Measurements from ENCODE around the gene ATP6V1B1.
"Not testable (repeated sequence)": the region's sequence is repeated elsewhere in the genome, so short reads cannot be mapped to it uniquely, and the experiment has no call there.

ATP6V1B1 gene

DNA sequence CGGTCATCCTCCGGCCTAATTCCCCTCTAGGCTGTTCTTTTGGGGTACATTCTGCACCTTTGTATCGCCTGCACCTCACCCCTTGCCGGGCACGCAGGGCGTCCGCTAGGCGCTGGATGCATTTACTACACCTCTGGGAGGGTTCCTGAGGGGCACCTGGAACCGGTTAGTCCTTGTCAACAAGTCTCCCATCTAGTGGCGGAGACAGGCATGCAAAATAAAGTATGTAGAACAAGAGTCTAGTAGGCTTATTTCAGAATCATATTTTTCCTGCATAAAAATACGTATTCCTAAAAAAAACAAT, 59.7 kb downstream of the ATP6V1B1 start:
- no peaks in the 10 kb centered on the region for H3K9me3 ChIP-seq (ENCODE audit: low read depth, low read length)
- peak overlapping the region; percentile 95 for H3K4me3 ChIP-seq
- H3K36me3 ChIP-seq (ENCODE audit: insufficient read depth, low read length), result peaks cover 5% of the 10 kb centered on the region; the same call in 1 of the 2 replicates
- DNase-seq (ENCODE audit: low read depth, low spot score), result peak; percentile 10
- TF ChIP-seq EZH2 (IDR thresholded peaks at IDR 0.05) (no peak), FOXP2 (optimal IDR thresholded peaks at IDR 0.05; ENCODE audit: control extremely low read depth, extremely low read length, insufficient read depth) (no peak), POLR2AphosphoS5 (IDR thresholded peaks at IDR 0.05; ENCODE audit: borderline replicate concordance, low read depth, low read length) (no peak)
- no peak overlapping the region for H3K27ac ChIP-seq
- H3K9ac ChIP-seq (ENCODE audit: insufficient read length), result peak overlapping the region; percentile 72

- H3K36me3 ChIP-seq (ENCODE audit: insufficient read depth, low read length); H3K9ac ChIP-seq (ENCODE audit: insufficient read length); H3K4me3 ChIP-seq; H3K9me3 ChIP-seq (ENCODE audit: low read depth, low read length); DNase-seq (ENCODE audit: low read depth, low spot score); H3K27ac ChIP-seq: not testable (repeated sequence)
These were observed 63.2 kb downstream of the ATP6V1B1 start for GRCh38 chr2:70998885-70999284.

DNA sequence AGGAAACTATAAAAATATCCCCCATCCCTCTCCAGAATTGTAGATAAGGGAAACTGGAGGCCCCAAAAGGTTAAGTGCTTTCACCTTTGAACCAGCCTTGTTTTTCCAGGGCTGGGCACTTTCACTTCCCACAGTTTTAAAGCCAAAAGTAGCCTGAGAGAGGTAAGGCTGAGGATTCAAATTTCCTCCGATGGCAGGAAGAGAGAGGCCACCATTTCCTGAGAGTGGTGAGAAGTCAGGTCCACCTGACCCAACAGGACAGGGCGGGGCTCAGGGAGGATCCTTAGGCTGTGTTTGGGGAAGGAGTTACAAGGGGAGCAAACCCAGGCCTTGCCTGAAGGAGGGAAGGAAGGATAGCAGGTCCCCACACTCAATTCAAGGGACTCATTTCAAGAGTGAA, 63.7 kb downstream of the ATP6V1B1 start:
- no peak for DNase-seq (ENCODE audit: low read depth, low spot score)
- Histone ChIP-seq H3K9me3 (ENCODE audit: low read depth, low read length) (no peaks in the 10 kb centered on the region), H3K4me3 (no peak overlapping the region), H3K27ac (no peak overlapping the region), H3K36me3 (ENCODE audit: insufficient read depth, low read length) (no peaks in the 10 kb centered on the region), H3K9ac (ENCODE audit: insufficient read length) (no peak overlapping the region)
- TF ChIP-seq EZH2 (IDR thresholded peaks at IDR 0.05), result no peak
- no peak for TF ChIP-seq POLR2AphosphoS5 (IDR thresholded peaks at IDR 0.05; ENCODE audit: borderline replicate concordance, low read depth, low read length)
- TF ChIP-seq FOXP2 (optimal IDR thresholded peaks at IDR 0.05; ENCODE audit: control extremely low read depth, extremely low read length, insufficient read depth), result no peak

DNA sequence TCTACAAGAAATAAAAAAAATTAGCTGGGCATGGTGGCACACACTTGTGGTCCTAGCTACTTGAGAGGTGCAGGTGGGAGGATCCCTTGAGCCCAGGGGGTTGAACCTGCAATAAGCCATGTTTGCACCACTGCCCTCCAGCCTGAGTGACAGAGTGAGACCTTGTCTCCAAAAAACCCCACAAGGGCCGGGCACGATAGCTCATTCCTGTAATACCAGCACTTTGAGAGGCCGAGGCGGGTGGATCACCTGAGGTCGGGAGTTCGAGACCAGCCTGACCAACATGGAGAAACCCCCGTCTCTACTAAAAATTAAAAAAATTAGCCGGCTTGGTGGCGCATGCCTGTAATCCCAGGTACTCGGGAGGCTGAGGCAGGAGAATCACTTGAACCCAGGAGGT, 64.2 kb downstream of the ATP6V1B1 start:
- not testable (repeated sequence) for H3K9ac ChIP-seq (ENCODE audit: insufficient read length); DNase-seq (ENCODE audit: low read depth, low spot score); H3K9me3 ChIP-seq (ENCODE audit: low read depth, low read length); H3K4me3 ChIP-seq; H3K36me3 ChIP-seq (ENCODE audit: insufficient read depth, low read length); H3K27ac ChIP-seq

- Histone ChIP-seq H3K4me3 (peak overlapping the region; percentile 69), H3K9me3 (ENCODE audit: low read depth, low read length) (no peaks in the 10 kb centered on the region), H3K36me3 (ENCODE audit: insufficient read depth, low read length) (no peaks in the 10 kb centered on the region), H3K27ac (no peak overlapping the region), H3K9ac (ENCODE audit: insufficient read length) (no peak overlapping the region)
- peak; percentile 2 for DNase-seq (ENCODE audit: low read depth, low spot score)
- TF ChIP-seq POLR2AphosphoS5 (IDR thresholded peaks at IDR 0.05; ENCODE audit: borderline replicate concordance, low read depth, low read length), result peak; percentile 39; the same call in 1 of the 2 replicates
- TF ChIP-seq EZH2 (IDR thresholded peaks at IDR 0.05), result no peak
These were observed 65.3 kb downstream of the ATP6V1B1 start for GRCh38 chr2:71000780-71001591.

DNA sequence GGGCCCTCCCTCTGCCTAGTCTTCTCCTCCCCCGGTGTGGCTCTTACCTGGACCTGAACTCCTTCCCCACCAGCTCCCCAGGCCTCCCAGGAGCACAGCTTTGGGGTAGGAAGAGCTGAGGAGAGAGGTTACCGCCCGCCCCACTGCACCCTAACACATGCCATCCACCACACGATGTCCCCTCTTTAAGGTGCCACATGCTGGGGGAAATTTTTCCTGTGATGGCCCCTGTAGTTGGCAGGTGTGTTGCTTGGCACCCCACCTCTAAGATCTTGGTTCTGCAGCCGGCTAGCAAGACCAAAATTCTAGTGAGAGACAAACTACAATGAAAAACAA, 65.9 kb downstream of the ATP6V1B1 start:
- TF ChIP-seq FOXP2 (optimal IDR thresholded peaks at IDR 0.05; ENCODE audit: control extremely low read depth, extremely low read length, insufficient read depth), result no peak
- no peak for TF ChIP-seq POLR2AphosphoS5 (IDR thresholded peaks at IDR 0.05; ENCODE audit: borderline replicate concordance, low read depth, low read length)
- TF ChIP-seq EZH2 (IDR thresholded peaks at IDR 0.05), result no peak
- no peak overlapping the region for H3K4me3 ChIP-seq
- H3K27ac ChIP-seq, result no peak overlapping the region
- no peaks in the 10 kb centered on the region for H3K9me3 ChIP-seq (ENCODE audit: low read depth, low read length)
- H3K9ac ChIP-seq (ENCODE audit: insufficient read length), result no peak overlapping the region
- no peaks in the 10 kb centered on the region for H3K36me3 ChIP-seq (ENCODE audit: insufficient read depth, low read length)
- DNase-seq (ENCODE audit: low read depth, low spot score), result no peak

DNA sequence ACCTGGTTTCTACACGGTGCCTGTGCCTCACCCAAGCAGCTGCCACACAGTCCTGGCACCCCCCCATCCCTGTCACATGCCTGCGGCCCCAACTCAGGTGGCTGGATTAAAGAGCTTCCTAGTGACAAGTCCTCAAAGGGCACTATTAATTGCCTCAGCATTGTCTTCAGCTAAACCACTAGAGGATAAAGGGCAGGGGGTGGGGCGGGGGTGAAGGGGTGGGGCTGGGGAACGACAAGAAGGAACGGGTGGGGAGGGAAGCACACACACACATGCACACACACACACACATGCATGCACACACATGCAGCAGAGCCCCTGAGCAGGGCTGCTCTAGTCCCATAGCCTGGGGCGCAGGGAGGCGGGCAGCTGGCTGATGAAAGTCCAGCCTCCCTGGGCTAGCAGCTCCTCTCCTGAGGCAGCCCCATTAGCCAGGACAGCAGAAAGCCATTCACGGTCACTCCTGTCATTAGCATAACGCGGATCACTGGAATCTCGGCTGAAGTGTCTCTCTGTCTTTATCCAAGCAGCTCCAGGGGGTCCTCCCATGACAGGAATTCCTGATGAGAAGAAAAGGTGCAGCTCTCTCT, 66.4 kb downstream of the ATP6V1B1 start:
- no peak overlapping the region for H3K9ac ChIP-seq (ENCODE audit: insufficient read length)
- H3K27ac ChIP-seq, result no peak overlapping the region
- H3K36me3 ChIP-seq (ENCODE audit: insufficient read depth, low read length), result no peaks in the 10 kb centered on the region
- no peak for DNase-seq (ENCODE audit: low read depth, low spot score)
- H3K9me3 ChIP-seq (ENCODE audit: low read depth, low read length), result no peaks in the 10 kb centered on the region
- TF ChIP-seq EZH2 (IDR thresholded peaks at IDR 0.05) (no peak), FOXP2 (optimal IDR thresholded peaks at IDR 0.05; ENCODE audit: control extremely low read depth, extremely low read length, insufficient read depth) (no peak), POLR2AphosphoS5 (IDR thresholded peaks at IDR 0.05; ENCODE audit: borderline replicate concordance, low read depth, low read length) (no peak)
- H3K4me3 ChIP-seq, result no peak overlapping the region

DNA sequence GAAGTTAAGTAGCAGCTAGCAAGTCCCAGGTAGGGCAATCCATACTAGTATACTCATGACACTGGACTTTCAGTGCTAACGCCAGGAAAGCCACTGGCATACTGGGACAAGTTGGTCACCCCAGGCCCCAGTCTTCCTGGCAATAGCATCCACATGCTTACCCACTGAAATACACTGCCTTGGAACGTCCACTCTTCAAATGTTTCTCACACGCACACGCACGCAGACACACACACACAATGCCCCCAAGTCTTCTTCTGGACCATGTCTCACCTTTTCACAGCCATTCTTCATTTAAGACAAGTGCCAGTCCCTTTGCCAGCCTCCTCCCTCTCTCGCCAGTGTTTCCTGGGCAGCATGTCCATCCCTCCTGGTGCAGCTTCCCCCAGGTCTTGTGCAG, 67.7 kb downstream of the ATP6V1B1 start:
- DNase-seq (ENCODE audit: low read depth, low spot score), result no peak
- no peak overlapping the region for H3K4me3 ChIP-seq
- no peaks in the 10 kb centered on the region for H3K36me3 ChIP-seq (ENCODE audit: insufficient read depth, low read length)
- no peaks in the 10 kb centered on the region for H3K9me3 ChIP-seq (ENCODE audit: low read depth, low read length)
- no peak overlapping the region for H3K27ac ChIP-seq
- no peak for TF ChIP-seq EZH2 (IDR thresholded peaks at IDR 0.05)
- no peak for TF ChIP-seq FOXP2 (optimal IDR thresholded peaks at IDR 0.05; ENCODE audit: control extremely low read depth, extremely low read length, insufficient read depth)
- no peak for TF ChIP-seq POLR2AphosphoS5 (IDR thresholded peaks at IDR 0.05; ENCODE audit: borderline replicate concordance, low read depth, low read length)
- H3K9ac ChIP-seq (ENCODE audit: insufficient read length), result no peak overlapping the region
